Hair follicular keratinocyte (primary cell): ENCODE measurements around the gene ANKRD36C. TPM values are rescaled to one million over a fixed set of nuclear protein-coding genes. Genes with fewer than 3 reads are reported as not detected.

Experiments used
- total RNA-seq: library from RNA; depleted of rRNA; stranded (reverse); fragments of >200 nt; gene quantifications from 2 replicates; pipeline ENCODE4 v1.2.3, GENCODE V29; 2015

The ANKRD36C gene
- total RNA-seq: 6.7 and 7.3 TPM in 2 replicates

DNA sequence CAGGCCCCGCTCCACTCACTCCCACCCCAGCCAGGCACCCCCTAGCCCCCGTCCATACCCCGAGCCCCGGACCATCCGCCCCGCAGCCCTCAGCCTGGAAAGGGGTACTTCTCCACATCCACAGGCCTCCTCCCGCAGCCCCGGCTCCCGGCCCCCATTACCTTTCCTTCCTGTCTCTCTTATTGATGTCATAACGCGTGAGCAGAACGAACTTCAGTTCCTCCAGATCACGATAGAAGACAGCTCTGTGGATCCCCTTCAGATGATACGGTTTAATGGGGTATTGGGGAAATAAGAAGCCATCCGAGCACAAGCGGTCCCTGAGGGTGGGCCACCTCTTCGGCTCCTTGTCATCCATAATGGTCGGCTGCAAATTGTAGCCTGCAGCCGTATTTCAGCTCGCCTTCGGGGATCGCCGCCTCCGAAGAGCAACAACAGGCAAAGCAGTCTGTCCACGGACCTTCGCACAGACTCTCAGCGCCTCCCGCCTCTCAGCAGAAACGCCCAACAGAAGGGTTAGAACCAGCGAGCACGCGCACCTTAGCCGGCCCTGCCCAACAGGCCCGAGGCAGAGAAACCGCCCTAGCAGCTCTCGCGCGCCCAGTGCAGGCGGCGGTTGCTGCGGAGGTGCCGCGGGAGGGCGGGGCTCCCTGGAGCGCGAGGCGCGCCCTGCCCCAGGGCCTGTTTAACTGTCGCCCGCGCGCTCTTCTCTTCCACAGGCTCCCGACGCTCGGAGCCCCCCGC is at the start of gene ANKRD36C:
Gene ANKRD36C (minus strand): TSS at position 474 of the 744 bp plus-strand sequence. CDS start 116 bp downstream, at position 358.

DNA sequence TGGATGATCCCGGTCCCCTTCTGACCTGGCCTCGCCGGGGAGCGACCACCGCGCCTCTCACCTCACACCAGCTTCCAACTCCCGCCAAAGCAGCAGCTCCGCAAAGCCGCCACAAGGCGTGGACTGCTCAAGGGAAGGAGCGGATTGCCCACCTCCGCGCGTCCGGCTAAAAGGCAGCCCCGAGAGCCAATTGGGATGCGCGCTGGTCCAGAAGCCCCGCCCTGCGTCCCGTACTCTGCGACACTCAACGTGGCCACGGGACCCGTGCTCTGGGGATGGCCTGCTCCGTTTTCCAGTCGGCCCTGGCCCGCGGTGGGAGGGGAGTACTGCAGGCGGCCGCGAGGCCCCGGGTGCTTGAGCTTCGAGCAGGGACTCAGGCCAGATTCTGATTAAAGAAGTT is 43.2 kb upstream of the ANKRD36C start, which contains the start of gene GPAT2:
Gene GPAT2 (minus strand): TSS at position 125 of the 400 bp plus-strand sequence. CDS start 2,557 bp downstream, outside the sequence.

Other genes starting within 250 kb of the ANKRD36C start
- 1.4 and 2.8 TPM in 2 replicates for gene GPAT2, start 43.1 kb upstream of the ANKRD36C start, total RNA-seq
- gene ADRA2B, start 124.7 kb upstream of the ANKRD36C start, total RNA-seq: 0.08 TPM in 1 of 2 replicates, not detected in the other
- gene ASTL, start 146.7 kb upstream of the ANKRD36C start, total RNA-seq: not detected in 2 replicates
- 14.1 and 14.2 TPM in 2 replicates for gene DUSP2, start 153.6 kb upstream of the ANKRD36C start, total RNA-seq
- 75.4 and 120 TPM in 2 replicates for gene STARD7, start 217.0 kb upstream of the ANKRD36C start, total RNA-seq